Small intestine (tissue), 7 donors: ENCODE measurements around the gene OR10A6. TPM values are rescaled to one million over a fixed set of nuclear protein-coding genes. Genes with fewer than 3 reads are reported as not detected.

Source experiments
- DNase-seq, 2 donors: peaks; one replicate each; pipeline versions ENCODE4 v3.0.0 to v3.0.0-alpha.2; 2013
- FAIRE-seq: peaks from 2 replicates; lab custom pipeline; 2012; peaks lifted over from hg19 to GRCh38; lab: Jason Lieb, UNC
- H3K27ac ChIP-seq, 3 donors: one replicate each; pipeline ENCODE4 v1.5.1; 2013; ENCODE audit warnings: low read length in 2 of 3, mild to moderate bottlenecking in 2 of 3, control low read depth in 1 of 3, inconsistent platforms in 1 of 3, low read depth in 1 of 3, moderate library complexity in 1 of 3
- H3K27me3 ChIP-seq, 3 donors: one replicate each; pipeline ENCODE4 v1.6.1; 2013; ENCODE audit warnings: low read length in 3 of 3, inconsistent platforms in 1 of 3; ENCODE audit not compliant: control insufficient read depth in 3 of 3, insufficient read depth in 3 of 3
- H3K36me3 ChIP-seq, 3 donors: one replicate each; pipeline ENCODE4 v1.6.1; 2013; ENCODE audit warnings: low read length in 3 of 3, inconsistent platforms in 1 of 3, low read depth in 1 of 3, mild to moderate bottlenecking in 1 of 3, moderate library complexity in 1 of 3; ENCODE audit not compliant: control insufficient read depth in 3 of 3, insufficient read depth in 2 of 3
- H3K4me1 ChIP-seq, 3 donors: one replicate each; pipeline ENCODE4 v1.6.1; 2013; ENCODE audit warnings: low read length in 2 of 3, inconsistent platforms in 1 of 3, low read depth in 1 of 3, mild to moderate bottlenecking in 1 of 3, moderate library complexity in 1 of 3; ENCODE audit not compliant: control insufficient read depth in 3 of 3, insufficient read depth in 2 of 3
- H3K4me3 ChIP-seq, 3 donors: one replicate each; pipeline ENCODE4 v1.5.1; 2013; ENCODE audit warnings: low read length in 3 of 3, control low read depth in 1 of 3, inconsistent platforms in 1 of 3, low read depth in 1 of 3, mild to moderate bottlenecking in 1 of 3, moderate library complexity in 1 of 3
- H3K9me3 ChIP-seq, 2 donors: one replicate each; pipeline ENCODE4 v1.6.1; 2013; ENCODE audit warnings: low read depth in 1 of 2, low read length in 1 of 2; ENCODE audit not compliant: control insufficient read depth in 2 of 2, insufficient read depth in 1 of 2
- WGBS, 3 donors: extraction: QIAGEN DNeasy Blood & Tissue Kit; methylation state at CpG; one replicate each; pipeline ENCODE4 v1.1.7; 2013; 5-methylcytosine and 5-hydroxymethylcytosine counted together
- polyA plus RNA-seq, 4 donors: library from polyadenylated mRNA; stranded (reverse) in 3 of 4; unstranded in 1 of 4; fragments of 200-250 nt in 3 of 4; fragments of 120-200 nt in 1 of 4; gene quantifications; one replicate each; pipeline versions ENCODE4 v1.2.1 to v1.2.3, GENCODE V29; 2013
- donor health status: healthy with polysubstance abuse.
- donor health status: control.
- donor health status: control.
- donor health status: Bipolar disorder and iron deficiency.
- donor health status: healthy.

OR10A6 gene
- polyA plus RNA-seq, 4 donors: 0.04 TPM; not detected in 3

DNA sequence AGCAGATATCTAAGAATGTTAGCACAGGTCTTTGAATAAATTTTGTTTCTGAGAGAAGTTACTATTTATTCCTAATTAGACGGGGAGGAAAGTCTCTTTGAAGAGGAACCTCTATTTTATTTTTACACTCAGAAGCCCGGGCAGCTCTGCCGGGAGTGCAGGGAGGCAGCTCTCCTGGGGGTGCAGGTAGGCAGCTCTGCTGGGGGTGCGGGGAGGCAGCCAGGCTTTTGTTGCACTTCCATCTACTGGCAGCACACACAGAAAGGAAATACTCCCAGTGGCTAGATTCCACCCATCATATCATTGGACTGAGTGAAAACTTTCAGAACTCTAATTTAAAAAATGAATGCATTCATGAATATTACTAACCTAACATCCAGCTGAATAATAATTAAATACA, 24.6 kb downstream of the OR10A6 start:
- WGBS, 3 donors: 31 to 53% (median 46%) methylated on average over 4 of the region's 4 CpGs
- DNase-seq (no peak), FAIRE-seq (no peak)
- Histone ChIP-seq H3K36me3 (no peaks in the 10 kb centered on the region), H3K27ac (peak overlapping the region in 1 of 3 donors; percentile 20), H3K4me3 (no peak overlapping the region), H3K27me3 (no peaks in the 10 kb centered on the region), H3K4me1 (peaks cover 0 to 37% (median 0%) of the 10 kb centered on the region in 3 donors), H3K9me3 (no peaks in the 10 kb centered on the region)

DNA sequence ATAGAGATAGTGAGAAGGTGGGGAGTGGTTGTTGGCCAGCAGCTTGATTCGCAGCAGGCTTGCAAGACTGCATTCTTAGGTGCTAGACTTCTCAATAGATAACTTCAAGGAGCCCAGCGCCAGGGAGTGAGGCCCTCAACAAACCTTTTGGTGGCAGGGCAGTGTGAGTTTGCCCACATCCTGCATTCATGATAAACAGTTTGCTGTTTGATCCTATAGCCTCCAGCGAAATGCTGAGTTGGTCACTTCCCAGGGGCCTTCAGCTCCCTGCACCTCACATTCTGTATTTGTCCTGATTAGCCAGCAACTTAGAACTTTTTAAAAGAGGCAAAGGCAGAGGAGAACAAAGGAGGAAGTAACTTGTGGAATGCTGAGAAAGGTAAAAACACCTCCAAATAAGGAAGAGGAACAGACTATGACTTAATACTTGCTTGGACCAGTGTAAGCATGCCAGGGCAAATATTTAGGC, 25.1 kb downstream of the OR10A6 start:
- no peak for FAIRE-seq
- Histone ChIP-seq H3K4me3 (no peak overlapping the region), H3K4me1 (peaks cover 0 to 37% (median 0%) of the 10 kb centered on the region in 3 donors), H3K9me3 (no peaks in the 10 kb centered on the region), H3K36me3 (no peaks in the 10 kb centered on the region), H3K27me3 (no peaks in the 10 kb centered on the region), H3K27ac (peak overlapping the region in 1 of 3 donors; percentile 20)
- DNase-seq: peak in 1 of 2 donors; percentile 43
- WGBS, 3 donors: 45 to 65% (median 64%) methylated on average over 3 of the region's 3 CpGs

DNA sequence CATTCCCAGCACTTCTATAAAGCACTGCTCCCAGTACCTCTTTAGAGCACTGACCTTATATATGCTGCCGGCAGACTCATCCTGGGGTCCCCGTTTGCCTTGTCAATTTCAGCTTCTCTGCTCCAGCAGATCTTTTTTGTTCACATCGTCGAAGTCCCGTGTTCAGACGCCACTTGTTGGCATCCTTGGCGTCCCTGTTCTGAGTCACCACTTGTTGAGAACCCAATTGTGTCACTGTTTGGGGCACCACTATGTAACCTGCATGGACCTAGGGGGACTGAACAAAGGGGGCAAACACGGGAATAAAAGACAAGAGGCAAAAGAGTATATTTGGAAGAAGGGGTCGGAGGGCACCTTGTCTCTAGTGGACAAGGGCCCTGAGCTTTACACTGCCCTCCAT, 25.5 kb downstream of the OR10A6 start:
- WGBS, 3 donors: 80 to 84% (median 82%) methylated on average over 9 of the region's 9 CpGs
- Histone ChIP-seq H3K36me3 (no peaks in the 10 kb centered on the region), H3K27ac (no peak overlapping the region), H3K4me3 (no peak overlapping the region), H3K9me3 (no peaks in the 10 kb centered on the region), H3K4me1 (peaks cover 0 to 37% (median 0%) of the 10 kb centered on the region in 3 donors), H3K27me3 (no peaks in the 10 kb centered on the region)
- no peak for FAIRE-seq
- DNase-seq: no peak

DNA sequence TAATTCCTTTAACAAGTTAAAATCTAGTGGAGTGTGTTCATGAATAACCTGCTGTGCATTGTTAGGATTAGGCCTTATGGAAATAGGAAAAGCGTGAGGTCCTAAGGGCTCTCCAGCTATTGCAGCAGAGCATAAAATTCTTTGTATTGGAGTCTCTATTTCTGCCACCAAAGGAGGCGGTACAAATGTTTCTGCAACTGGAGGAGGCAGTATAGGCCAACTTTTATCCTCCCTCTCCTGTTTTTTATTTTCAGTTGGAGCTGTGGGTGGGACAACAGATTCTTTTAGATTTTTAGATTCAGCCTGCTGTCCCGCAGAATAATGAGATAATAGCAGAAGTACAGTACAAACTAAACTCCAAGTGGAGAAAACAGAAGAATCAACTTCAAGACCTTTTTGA, 26.2 kb downstream of the OR10A6 start:
- DNase-seq (no peak), FAIRE-seq (no peak)
- WGBS, 3 donors: 67 to 78% (median 77%) methylated on average over 3 of the region's 3 CpGs
- Histone ChIP-seq H3K4me1 (peaks cover 0 to 37% (median 0%) of the 10 kb centered on the region in 3 donors), H3K9me3 (peaks cover 0 to 2% of the 10 kb centered on the region in 2 donors), H3K4me3 (no peak overlapping the region), H3K27me3 (no peaks in the 10 kb centered on the region), H3K36me3 (no peaks in the 10 kb centered on the region), H3K27ac (no peak overlapping the region)

DNA sequence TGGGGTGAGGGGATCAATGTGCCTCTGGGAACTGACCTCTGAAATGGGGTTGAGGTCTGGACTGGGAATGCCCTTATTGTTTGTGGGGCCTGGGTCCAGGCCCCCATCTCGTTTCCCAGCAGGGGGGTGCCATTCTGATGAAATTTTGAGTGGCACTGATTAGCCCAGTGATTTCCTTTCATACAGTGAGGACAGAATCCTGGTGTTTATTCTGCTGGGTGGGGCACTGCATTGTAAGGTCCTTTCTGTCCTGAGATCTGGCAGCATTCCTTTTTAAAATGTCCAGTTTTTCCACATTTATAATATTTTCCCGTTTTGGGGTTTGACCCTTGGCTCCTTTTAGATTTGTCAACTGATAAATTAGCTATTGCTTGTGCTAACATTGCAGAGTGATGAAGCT, 27.1 kb downstream of the OR10A6 start:
- H3K4me3 ChIP-seq: no peak overlapping the region
- DNase-seq (peak; percentile 13 to 21), FAIRE-seq (no peak)
- H3K27me3 ChIP-seq: no peaks in the 10 kb centered on the region
- WGBS, 3 donors: 0 to 14% (median 1%) methylated on average over 2 of the region's 2 CpGs
- H3K27ac ChIP-seq: no peak overlapping the region
- peaks cover 0 to 11% of the 10 kb centered on the region in 2 donors for H3K9me3 ChIP-seq
- H3K4me1 ChIP-seq: peaks cover 0 to 37% (median 0%) of the 10 kb centered on the region in 3 donors
- H3K36me3 ChIP-seq: no peaks in the 10 kb centered on the region

DNA sequence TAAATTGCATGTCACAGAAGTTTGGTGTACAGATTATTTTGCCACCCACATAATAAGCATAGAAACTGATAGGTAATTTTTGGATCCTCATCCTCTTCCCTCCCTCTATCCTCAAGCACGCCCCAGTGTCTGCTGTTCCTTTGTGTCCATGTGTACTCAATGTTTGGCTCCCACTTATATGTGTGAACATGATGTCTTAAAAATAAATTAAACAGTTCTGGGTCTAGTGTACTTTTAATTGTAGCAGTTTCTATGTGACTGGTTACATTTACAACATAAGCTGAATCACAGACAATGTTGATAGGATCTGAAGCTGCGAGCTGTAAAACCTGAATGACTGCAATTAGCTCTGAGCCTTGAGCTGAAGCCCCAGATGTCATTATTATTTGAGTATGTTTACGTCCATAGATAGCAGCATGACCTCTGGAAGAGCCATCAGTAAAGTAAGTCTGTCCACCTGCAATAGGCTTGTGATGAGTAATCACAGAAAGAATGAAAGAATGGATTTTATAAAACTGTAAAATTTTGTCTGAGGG, 29.7 kb downstream of the OR10A6 start:
- Histone ChIP-seq H3K4me3 (no peak overlapping the region), H3K4me1 (peaks cover 0 to 28% (median 0%) of the 10 kb centered on the region in 3 donors), H3K27ac (peak overlapping the region in 1 of 3 donors; percentile 42), H3K9me3 (peaks cover 0 to 11% of the 10 kb centered on the region in 2 donors), H3K27me3 (no peaks in the 10 kb centered on the region), H3K36me3 (no peaks in the 10 kb centered on the region)
- WGBS, 3 donors: 16 to 39% (median 16%) methylated on average over 3 of the region's 3 CpGs
- FAIRE-seq: no peak
- peak; percentile 69 to 71 for DNase-seq

DNA sequence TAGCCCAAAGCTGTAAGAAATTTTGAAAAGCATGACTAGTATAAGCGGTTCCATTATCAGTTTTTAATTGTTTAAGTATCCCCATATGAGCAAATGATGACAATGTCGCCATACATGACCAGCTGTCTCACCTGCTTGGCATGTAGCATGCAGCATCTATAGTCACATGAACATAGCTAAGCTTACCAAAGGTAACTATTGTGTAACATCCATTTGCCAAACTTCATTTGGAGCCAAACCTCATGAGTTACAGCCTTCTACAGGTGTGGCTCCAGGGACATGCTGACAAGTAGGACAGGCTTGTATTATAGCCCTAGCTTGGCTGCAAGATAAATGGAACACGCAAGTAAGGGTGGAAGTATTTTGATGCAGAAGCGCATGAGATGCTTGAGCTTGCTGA, 30.4 kb downstream of the OR10A6 start:
- Histone ChIP-seq H3K27me3 (no peaks in the 10 kb centered on the region), H3K36me3 (no peaks in the 10 kb centered on the region), H3K9me3 (peaks cover 0 to 11% of the 10 kb centered on the region in 2 donors), H3K4me3 (no peak overlapping the region), H3K4me1 (peaks cover 0 to 32% (median 0%) of the 10 kb centered on the region in 3 donors), H3K27ac (peak overlapping the region in 1 of 3 donors; percentile 29)
- WGBS, 3 donors: 55 to 76% (median 61%) methylated on average over 4 of the region's 4 CpGs
- DNase-seq (peak; percentile 41 to 60), FAIRE-seq (no peak)

DNA sequence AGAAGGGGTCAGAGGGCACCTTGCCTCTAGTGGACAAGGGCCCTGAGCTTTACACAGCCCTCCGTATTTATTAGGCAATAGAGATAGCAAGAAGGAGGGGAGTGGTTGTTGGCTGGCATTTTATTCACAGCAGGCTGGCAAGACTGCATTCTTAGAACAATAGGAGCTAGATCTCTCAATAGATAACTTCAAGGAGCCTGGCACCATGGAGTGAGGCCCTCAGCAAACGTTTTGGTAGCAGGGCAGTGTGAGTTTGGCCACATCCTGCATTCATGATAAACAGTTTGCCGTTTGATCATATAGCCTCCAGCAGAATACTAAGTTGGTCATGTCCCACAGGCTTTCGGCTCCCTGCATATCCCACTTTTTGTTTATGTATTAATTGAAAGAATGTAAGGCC, 31.6 kb downstream of the OR10A6 start:
- H3K9me3 ChIP-seq: peaks cover 0 to 11% of the 10 kb centered on the region in 2 donors
- 47 to 62% (median 53%) methylated on average over 4 of the region's 4 CpGs for WGBS, 3 donors
- no peak overlapping the region for H3K27ac ChIP-seq
- no peak for FAIRE-seq
- no peaks in the 10 kb centered on the region for H3K27me3 ChIP-seq
- DNase-seq: no peak
- no peaks in the 10 kb centered on the region for H3K36me3 ChIP-seq
- H3K4me1 ChIP-seq: peaks cover 0 to 33% (median 0%) of the 10 kb centered on the region in 3 donors
- no peak overlapping the region for H3K4me3 ChIP-seq
